GM18502 (cell line): Measurements from ENCODE around the gene RAD1.

Experiments
- ATAC-seq: cut with Tn5 transposase; IDR thresholded peaks from one replicate; pipeline ENCODE4 v1.9.1; 2021; ENCODE audit warnings: mild to moderate bottlenecking; ENCODE audit not compliant: unreplicated experiment, poor library complexity

The RAD1 gene

GRCh38 chr5:34919077-34919476 lies 3.8 kb upstream of the RAD1 start:
- ATAC-seq = no peak

GRCh38 chr5:34918025-34918424 lies 2.7 kb upstream of the RAD1 start:
- ATAC-seq = no peak

GRCh38 chr5:34916518-34916917 lies 1.2 kb upstream of the RAD1 start:
- ATAC-seq = no peak

- ATAC-seq = peak; percentile 17
Observed at GRCh38 chr5:34915856-34916192, 520 bp upstream of the RAD1 start.

GRCh38 chr5:34914671-34915138 lies 599 bp downstream of the RAD1 start:
- ATAC-seq = peak; percentile 21

GRCh38 chr5:34913072-34913471 lies 2.2 kb downstream of the RAD1 start:
- ATAC-seq = no peak

- no peak for ATAC-seq
Observed at GRCh38 chr5:34905564-34905963, 9.7 kb downstream of the RAD1 start.

GRCh38 chr5:34903260-34903659 lies 12.0 kb downstream of the RAD1 start:
- no peak for ATAC-seq

- ATAC-seq = no peak
Observed at GRCh38 chr5:34900652-34901051, 14.7 kb downstream of the RAD1 start.

GRCh38 chr5:34899066-34899465 lies 16.2 kb downstream of the RAD1 start:
- ATAC-seq = no peak

GRCh38 chr5:34898258-34898895 lies 16.9 kb downstream of the RAD1 start:
- ATAC-seq = peak; percentile 89

GRCh38 chr5:34897646-34898045 lies 17.7 kb downstream of the RAD1 start:
- no peak for ATAC-seq

- no peak for ATAC-seq
Observed at GRCh38 chr5:34895641-34896419, 19.5 kb downstream of the RAD1 start.

- no peak for ATAC-seq
Observed at GRCh38 chr5:34894716-34895115, 20.6 kb downstream of the RAD1 start.

GRCh38 chr5:34892414-34892813 lies 22.9 kb downstream of the RAD1 start:
- ATAC-seq = no peak

GRCh38 chr5:34891981-34892380 lies 23.3 kb downstream of the RAD1 start:
- no peak for ATAC-seq

- no peak for ATAC-seq
Observed at GRCh38 chr5:34889394-34889793, 25.9 kb downstream of the RAD1 start.

- ATAC-seq = no peak
Observed at GRCh38 chr5:34886392-34887119, 28.7 kb downstream of the RAD1 start.

- ATAC-seq = no peak
Observed at GRCh38 chr5:34881246-34881645, 34.1 kb downstream of the RAD1 start.

- no peak for ATAC-seq
Observed at GRCh38 chr5:34876275-34876674, 39.0 kb downstream of the RAD1 start.

- ATAC-seq = no peak
Observed at GRCh38 chr5:34870382-34870781, 44.9 kb downstream of the RAD1 start.
